ENCODE measurements around the gene RND1. TPM values are rescaled to one million over a fixed set of nuclear protein-coding genes. Genes with fewer than 3 reads are reported as not detected.
"Not testable (repeated sequence)": the region's sequence is repeated elsewhere in the genome, so short reads cannot be mapped to it uniquely, and the experiment has no call there.

Gene RND1
- polyA plus RNA-seq, 1 of the 3 experiments (the other 2 are of a cell fraction), result 0.39 TPM

GRCh38 chr12:48910196-48910595, 44.5 kb upstream of the RND1 start (continued):
- TF ChIP-seq CTCF (IDR thresholded peaks at IDR 0.05) (no peak), IRF3 (IDR thresholded peaks at IDR 0.05; ENCODE audit: low read depth, low read length) (no peak), EZH2phosphoT487 (IDR thresholded peaks at IDR 0.05; ENCODE audit: borderline replicate concordance, low read depth) (no peak)

GRCh38 chr12:48909698-48910097, 44.0 kb upstream of the RND1 start:
- ChIA-PET POLR2A (interaction anchor here (0.6 kb wide), 1 partner anchor 26 kb away, joined by 3 read pairs; no protein-coding TSS in a partner anchor), CTCF (interaction anchor here (1.1 to 1.4 kb wide), 3 partner anchors 11 to 57 kb away, joined by 3 to 4 read pairs (median 3); no protein-coding TSS in a partner anchor)
- H3K4me1 ChIP-seq (ENCODE audit: control insufficient read depth in 1 of 2, insufficient read depth in 2 of 2, low read depth in 1 of 2, low read length in 1 of 2); H3K9me3 ChIP-seq; H3F3A ChIP-seq (replicated peaks; ENCODE audit: insufficient read depth); H3K4me3 ChIP-seq (ENCODE audit: low read depth in 2 of 2, low read length in 1 of 2); H3K27ac ChIP-seq (ENCODE audit: low read depth in 2 of 2, low read length in 1 of 2); H3K79me2 ChIP-seq (ENCODE audit: insufficient read depth); H3K27me3 ChIP-seq (ENCODE audit: insufficient read depth); H3K36me3 ChIP-seq (replicated peaks in 1 of 2; ENCODE audit: control insufficient read depth in 1 of 2, insufficient read depth in 2 of 2, low read length in 1 of 2); H3K9me2 ChIP-seq; DNase-seq; H2AFZ ChIP-seq (ENCODE audit: low read depth); H3K9ac ChIP-seq; H4K20me1 ChIP-seq (ENCODE audit: insufficient read depth); H3K4me2 ChIP-seq: not testable (repeated sequence)
- WGBS (ENCODE audit: low lambda C conversion rate), result 83% methylated on average over 11 of the region's 11 CpGs

- ChIA-PET CTCF (interaction anchor here (1.1 to 9.3 kb wide), 2 partner anchors 17 to 18 kb away, joined by 3 to 99 read pairs; no protein-coding TSS in a partner anchor), POLR2A (no interaction called here)
- TF ChIP-seq GATA2 (CRISPR knock-in tag; IDR thresholded peaks at IDR 0.05) (no peak), ZBTB33 (IDR thresholded peaks at IDR 0.05; ENCODE audit: borderline replicate concordance, low read depth) (no peak), ELF1 (IDR thresholded peaks at IDR 0.05) (no peak)
- Histone ChIP-seq H3K4me3 (ENCODE audit: low read depth in 2 of 2, low read length in 1 of 2) (no peak overlapping the region), H3K9ac (no peak overlapping the region), H3K36me3 (replicated peaks in 1 of 2; ENCODE audit: control insufficient read depth in 1 of 2, insufficient read depth in 2 of 2, low read length in 1 of 2) (no peaks in the 10 kb centered on the region), H2AFZ (ENCODE audit: low read depth) (no peak overlapping the region), H4K20me1 (ENCODE audit: insufficient read depth) (no peaks in the 10 kb centered on the region), H3K9me3 (no peaks in the 10 kb centered on the region), H3K4me2 (no peak overlapping the region), H3K9me2 (no peaks in the 10 kb centered on the region), H3K4me1 (ENCODE audit: control insufficient read depth in 1 of 2, insufficient read depth in 2 of 2, low read depth in 1 of 2, low read length in 1 of 2) (peaks cover 0 to 5% of the 10 kb centered on the region in 2 experiments; a peak in 1 of 4 replicates), H3F3A (replicated peaks; ENCODE audit: insufficient read depth) (no peaks in the 10 kb centered on the region), H3K27ac (ENCODE audit: low read depth in 2 of 2, low read length in 1 of 2) (no peak overlapping the region), H3K27me3 (ENCODE audit: insufficient read depth) (no peaks in the 10 kb centered on the region), H3K79me2 (ENCODE audit: insufficient read depth) (no peaks in the 10 kb centered on the region)
- WGBS (ENCODE audit: low lambda C conversion rate), result 52% methylated on average over 3 of the region's 3 CpGs
- no peak for DNase-seq
Measured at GRCh38 chr12:48907245-48907644, 41.6 kb upstream of the RND1 start.

Measured in SK-N-SH (cell line).